ENCODE data around the gene P2RX2.

DNA sequence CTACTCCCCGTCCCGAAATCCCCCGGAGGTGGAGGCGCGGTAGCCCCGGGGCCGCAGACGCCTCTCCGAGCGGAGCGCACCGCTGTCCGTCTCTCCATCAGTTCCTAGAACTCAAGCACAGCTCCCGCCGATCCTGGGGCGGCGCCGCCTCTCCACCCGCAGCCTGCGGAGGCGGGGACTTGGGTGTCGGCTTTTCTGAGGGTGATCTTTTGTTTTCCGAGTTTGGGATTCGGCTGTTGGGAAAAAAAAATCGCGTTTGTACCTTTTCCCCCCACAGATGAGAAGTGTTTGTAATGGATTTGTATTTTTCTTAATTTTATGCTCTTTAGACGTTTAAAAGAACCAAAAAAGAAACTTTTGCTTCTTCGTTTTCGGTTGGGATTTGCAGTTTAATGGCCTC is 34.8 kb upstream of the P2RX2 start:
- TF ChIP-seq, protein P1, sequence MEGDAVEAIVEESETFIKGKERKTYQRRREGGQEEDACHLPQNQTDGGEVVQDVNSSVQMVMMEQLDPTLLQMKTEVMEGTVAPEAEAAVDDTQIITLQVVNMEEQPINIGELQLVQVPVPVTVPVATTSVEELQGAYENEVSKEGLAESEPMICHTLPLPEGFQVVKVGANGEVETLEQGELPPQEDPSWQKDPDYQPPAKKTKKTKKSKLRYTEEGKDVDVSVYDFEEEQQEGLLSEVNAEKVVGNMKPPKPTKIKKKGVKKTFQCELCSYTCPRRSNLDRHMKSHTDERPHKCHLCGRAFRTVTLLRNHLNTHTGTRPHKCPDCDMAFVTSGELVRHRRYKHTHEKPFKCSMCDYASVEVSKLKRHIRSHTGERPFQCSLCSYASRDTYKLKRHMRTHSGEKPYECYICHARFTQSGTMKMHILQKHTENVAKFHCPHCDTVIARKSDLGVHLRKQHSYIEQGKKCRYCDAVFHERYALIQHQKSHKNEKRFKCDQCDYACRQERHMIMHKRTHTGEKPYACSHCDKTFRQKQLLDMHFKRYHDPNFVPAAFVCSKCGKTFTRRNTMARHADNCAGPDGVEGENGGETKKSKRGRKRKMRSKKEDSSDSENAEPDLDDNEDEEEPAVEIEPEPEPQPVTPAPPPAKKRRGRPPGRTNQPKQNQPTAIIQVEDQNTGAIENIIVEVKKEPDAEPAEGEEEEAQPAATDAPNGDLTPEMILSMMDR (IDR thresholded peaks at IDR 0.05; ENCODE audit: insufficient read depth, low read depth, low read length): no peak
- no peak for TF ChIP-seq EZH2 (IDR thresholded peaks at IDR 0.05; ENCODE audit: insufficient read depth, low read length)

Data from astrocyte (in vitro differentiated cells and primary cell).